Kidney (tissue), 14 donors: ENCODE data around the gene MYLK. TPM values are rescaled to one million over a fixed set of nuclear protein-coding genes. Genes with fewer than 3 reads are reported as not detected.
A peak's percentile ranks its signal among the peaks of the same experiment; 100 is the strongest.

Experiments
- DNase-seq, 5 donors: peaks; one replicate each; pipeline ENCODE4 v3.0.0-alpha.2; 2013 to 2020
- FAIRE-seq: peaks from 2 replicates; lab custom pipeline; 2012; peaks lifted over from hg19 to GRCh38; lab: Jason Lieb, UNC
- H3K27ac ChIP-seq, 2 donors: one replicate each; pipeline ENCODE4 v1.7.0; 2013; ENCODE audit warnings: low read depth in 2 of 2, low read length in 2 of 2, inconsistent platforms in 1 of 2
- H3K27me3 ChIP-seq: one replicate; pipeline ENCODE4 v1.7.1; 2013; ENCODE audit warnings: low read length, inconsistent platforms; ENCODE audit not compliant: control insufficient read depth, insufficient read depth
- H3K36me3 ChIP-seq, 3 donors: one replicate each; pipeline versions ENCODE4 v1.7.0 to v1.7.1; 2013; ENCODE audit warnings: low read length in 3 of 3, control low read depth in 1 of 3, inconsistent platforms in 1 of 3; ENCODE audit not compliant: insufficient read depth in 3 of 3, control insufficient read depth in 2 of 3
- H3K4me1 ChIP-seq, 3 donors: one replicate each; pipeline versions ENCODE4 v1.7.0 to v1.7.1; 2013; ENCODE audit warnings: low read length in 3 of 3, inconsistent platforms in 1 of 3, low read depth in 1 of 3; ENCODE audit not compliant: control insufficient read depth in 2 of 3, insufficient read depth in 2 of 3
- H3K4me3 ChIP-seq, 3 donors: one replicate each; pipeline versions ENCODE4 v1.7.0 to v1.8.1; 2013; ENCODE audit warnings: low read length in 3 of 3, control low read depth in 1 of 3, inconsistent platforms in 1 of 3
- H3K9ac ChIP-seq, 3 donors: one replicate each; pipeline versions ENCODE4 v1.7.0 to v1.7.1; 2013; ENCODE audit warnings: low read length in 3 of 3, control low read depth in 1 of 3, inconsistent platforms in 1 of 3
- H3K9me3 ChIP-seq, 3 donors: one replicate each; pipeline versions ENCODE4 v1.7.0 to v1.7.1; 2013; ENCODE audit warnings: low read length in 3 of 3, control low read depth in 1 of 3, inconsistent platforms in 1 of 3; ENCODE audit not compliant: control insufficient read depth in 2 of 3, insufficient read depth in 1 of 3
- CTCF ChIP-seq: IDR thresholded peaks from 3 replicates; pipeline ENCODE4 v1.5.1; 2012; ENCODE audit warnings: mild to moderate bottlenecking, moderate library complexity, borderline replicate concordance; ENCODE audit not compliant: insufficient read depth; ENCODE audit errors: extremely low read depth
- intact Hi-C: fragments of 100-400 bp; cut with DNase I; formaldehyde crosslinking; loops from one replicate; pipeline ENCODE4 v1.11.1; 2022
- polyA plus RNA-seq: library from polyadenylated mRNA; stranded (reverse); fragments of 350-450 nt; fragmentation: Illumina TruSeq; extraction: RNeasy Lipid Tissue Mini Kit (QIAGEN cat#74804); gene quantifications from one replicate; pipeline ENCODE4 v1.2.3, GENCODE V29; 2014; ENCODE audit warnings: low read depth, low replicate concordance; ENCODE audit not compliant: insufficient read depth
- total RNA-seq: library from RNA; stranded (reverse); fragmentation: NEBNext Ultra II Directional; extraction: Animal tissue kit (Norgen Biotek cat#: 25700); gene quantifications from one replicate; pipeline ENCODE4 v1.2.1, GENCODE V29; 2021
- donor health status: control.
- donor health status: control.
- donor health status: control.
- donor health status: control.
- donor health status: control.
- donor health status: DM: yes; HTN: yes; CAD: no.
- donor health status: Normal renal cell carcinoma (clear cell type).

MYLK gene
- total and polyA plus RNA-seq, 2 donors from 2014 or later: 25.3 to 164 TPM

DNA sequence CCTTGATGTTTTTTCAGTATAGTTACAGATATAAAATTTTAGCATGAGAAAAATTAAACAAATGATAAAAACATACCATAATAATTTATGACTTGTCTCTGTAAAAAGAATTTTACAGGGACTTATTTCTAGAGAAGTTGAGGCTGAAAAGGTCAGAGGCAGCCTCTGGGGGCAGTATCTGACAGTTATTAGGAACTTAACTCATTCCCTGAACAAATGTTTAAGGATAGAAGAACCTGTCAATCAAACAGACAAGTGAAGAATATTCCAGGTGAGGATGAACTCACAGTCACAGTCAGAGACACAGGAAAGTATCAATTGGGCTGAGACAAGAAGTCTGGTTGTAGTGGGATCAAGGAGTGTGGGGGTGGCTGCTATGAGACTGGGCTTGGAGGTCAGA, 7.3 kb downstream of the MYLK start:
- Histone ChIP-seq H3K27me3 (no peaks in the 10 kb centered on the region), H3K4me3 (no peak overlapping the region), H3K36me3 (no peaks in the 10 kb centered on the region), H3K9ac (no peak overlapping the region), H3K27ac (no peak overlapping the region), H3K4me1 (no peaks in the 10 kb centered on the region), H3K9me3 (peaks cover 0 to 2% (median 0%) of the 10 kb centered on the region in 3 donors)
- FAIRE-seq (no peak), DNase-seq (no peak)
- TF ChIP-seq CTCF: no peak
- intact Hi-C loops: no loop called here

GRCh38 chr3:123872621-123873020, 11.5 kb downstream of the MYLK start:
- DNase-seq: peak in 2 of 5 donors; percentile 17 to 34
- Histone ChIP-seq H3K27ac (no peak overlapping the region), H3K36me3 (no peaks in the 10 kb centered on the region), H3K9ac (no peak overlapping the region), H3K4me1 (no peaks in the 10 kb centered on the region), H3K4me3 (no peak overlapping the region), H3K27me3 (no peaks in the 10 kb centered on the region), H3K9me3 (peaks cover 0 to 2% (median 0%) of the 10 kb centered on the region in 3 donors)
- TF ChIP-seq CTCF: no peak
- no peak for FAIRE-seq
- intact Hi-C loops: no loop called here

GRCh38 chr3:123871946-123872345, 12.2 kb downstream of the MYLK start:
- FAIRE-seq: no peak
- intact Hi-C loops: no loop called here

More at GRCh38 chr3:123871946-123872345, 12.2 kb downstream of the MYLK start:
- no peaks in the 10 kb centered on the region for H3K36me3 ChIP-seq
- no peak overlapping the region for H3K27ac ChIP-seq
- no peaks in the 10 kb centered on the region for H3K4me1 ChIP-seq
- no peak overlapping the region for H3K9ac ChIP-seq
- no peak for TF ChIP-seq CTCF
- peaks cover 0 to 2% (median 0%) of the 10 kb centered on the region in 3 donors for H3K9me3 ChIP-seq
- DNase-seq: no peak
- H3K4me3 ChIP-seq: no peak overlapping the region
- H3K27me3 ChIP-seq: no peaks in the 10 kb centered on the region
